Measurements from ENCODE around the gene NTM.

Gene NTM

GRCh38 chr11:131690776-131691175, 320.4 kb downstream of the NTM start:
- no peak for TF ChIP-seq CTCF (conservative IDR thresholded peaks at IDR 0.05; ENCODE audit: low read depth, low read length)
- no peak for DNase-seq (ENCODE audit: low read depth)

DNA sequence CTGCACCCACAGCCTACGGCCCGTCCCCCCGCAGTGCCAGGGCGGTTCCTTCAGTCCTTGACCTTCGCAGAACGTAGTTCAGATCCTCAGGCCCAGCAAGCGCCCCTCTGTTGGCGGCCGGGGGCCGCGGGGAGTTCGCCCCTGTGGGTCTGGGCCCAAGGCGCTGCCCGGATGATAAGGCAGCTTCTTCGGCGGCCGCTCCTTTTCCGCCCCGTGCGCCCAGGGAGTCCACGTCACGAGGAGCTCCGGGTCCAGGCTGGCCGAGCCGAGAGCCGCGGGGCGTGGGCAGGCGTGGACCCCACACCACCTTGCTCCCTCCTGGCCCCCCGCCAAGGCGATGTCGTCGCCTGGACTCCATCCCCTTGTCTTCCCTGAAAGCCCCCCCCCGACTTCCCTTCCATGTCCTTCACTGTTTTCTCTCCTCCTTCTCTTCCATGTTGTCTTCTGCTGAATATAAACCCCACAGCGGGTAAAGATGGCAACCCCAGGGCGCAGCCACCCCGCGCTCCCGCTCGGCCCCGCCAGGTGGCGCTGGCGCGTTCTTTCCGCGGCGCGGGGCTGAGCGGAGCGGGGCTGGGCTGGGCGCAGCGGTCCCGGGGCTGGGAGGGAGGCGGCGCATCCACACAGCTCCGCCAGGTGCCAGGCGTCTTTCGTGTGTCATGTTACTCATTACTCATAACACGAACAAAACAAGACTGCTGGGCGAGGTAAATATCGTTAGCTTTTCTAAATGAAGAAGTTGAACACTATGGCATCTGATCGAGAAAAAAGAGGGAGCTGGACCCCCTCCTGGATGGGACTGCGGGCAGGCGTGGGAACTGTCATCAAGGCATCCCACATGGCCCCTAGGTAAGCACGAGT, 321.0 kb downstream of the NTM start:
- peak; percentile 66 for TF ChIP-seq CTCF (conservative IDR thresholded peaks at IDR 0.05; ENCODE audit: low read depth, low read length)
- DNase-seq (ENCODE audit: low read depth) = no peak

More at GRCh38 chr11:131690776-131691175, 320.4 kb downstream of the NTM start:
- H3K4me3 ChIP-seq (ENCODE audit: low read length) = no peak overlapping the region

DNA sequence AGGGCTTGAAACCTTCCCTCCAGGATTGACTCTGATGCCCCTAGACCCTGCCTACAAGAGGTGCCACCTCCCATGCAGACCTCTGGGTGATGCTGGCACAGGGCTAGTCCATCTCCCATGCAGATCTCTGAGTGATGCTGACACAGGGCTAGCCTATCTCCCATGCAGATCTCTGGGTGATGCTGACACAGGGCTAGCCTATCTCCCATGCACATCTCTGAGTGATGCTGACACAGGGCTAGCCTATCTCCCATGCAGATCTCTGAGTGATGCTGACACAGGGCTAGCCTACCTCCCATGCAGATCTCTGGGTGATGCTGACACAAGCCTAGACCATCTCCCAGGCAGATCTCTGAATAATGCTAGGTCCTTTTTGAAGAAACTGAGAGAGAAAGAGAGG, 321.7 kb downstream of the NTM start:
- TF ChIP-seq CTCF (conservative IDR thresholded peaks at IDR 0.05; ENCODE audit: low read depth, low read length) = no peak
- no peak overlapping the region for H3K4me3 ChIP-seq (ENCODE audit: low read length)
- DNase-seq (ENCODE audit: low read depth) = no peak

More for the DNA sequence above, 321.0 kb downstream of the NTM start:
- no peak overlapping the region for H3K4me3 ChIP-seq (ENCODE audit: low read length)

GRCh38 chr11:131692961-131693360, 322.5 kb downstream of the NTM start:
- DNase-seq (ENCODE audit: low read depth) = no peak
- no peak for TF ChIP-seq CTCF (conservative IDR thresholded peaks at IDR 0.05; ENCODE audit: low read depth, low read length)
- H3K4me3 ChIP-seq (ENCODE audit: low read length) = no peak overlapping the region

GRCh38 chr11:131693756-131694155, 323.3 kb downstream of the NTM start:
- no peak for DNase-seq (ENCODE audit: low read depth)
- no peak overlapping the region for H3K4me3 ChIP-seq (ENCODE audit: low read length)
- no peak for TF ChIP-seq CTCF (conservative IDR thresholded peaks at IDR 0.05; ENCODE audit: low read depth, low read length)

GRCh38 chr11:131694526-131695424, 324.4 kb downstream of the NTM start:
- peak overlapping the region; percentile 11 for H3K4me3 ChIP-seq (ENCODE audit: low read length)
- DNase-seq (ENCODE audit: low read depth) = peak; percentile 64
- TF ChIP-seq CTCF (conservative IDR thresholded peaks at IDR 0.05; ENCODE audit: low read depth, low read length) = peak; percentile 94
